Glutamatergic neuron (in vitro differentiated cells): Measurements from ENCODE around the gene CFAP20DC. TPM values are rescaled to one million over a fixed set of nuclear protein-coding genes. Genes with fewer than 3 reads are reported as not detected.
"Not testable (repeated sequence)": the region's sequence is repeated elsewhere in the genome, so short reads cannot be mapped to it uniquely, and the experiment has no call there.

Experiments used
- DNase-seq: peaks from one replicate; pipeline ENCODE4 v3.0.0; 2022
- H3K27ac Mint-ChIP-seq: one replicate; pipeline ENCODE4 v1.8.0; 2020; ENCODE audit warnings: mild to moderate bottlenecking, mixed read lengths, inconsistent platforms; ENCODE audit not compliant: unreplicated experiment
- H3K27me3 Mint-ChIP-seq: one replicate; pipeline ENCODE4 v1.8.0; 2020; ENCODE audit warnings: mild to moderate bottlenecking, moderate library complexity, mixed read lengths, inconsistent platforms; ENCODE audit not compliant: unreplicated experiment
- H3K36me3 Mint-ChIP-seq: one replicate; pipeline ENCODE4 v1.8.0; 2020; ENCODE audit warnings: mild to moderate bottlenecking, mixed read lengths, inconsistent platforms; ENCODE audit not compliant: unreplicated experiment
- H3K4me1 Mint-ChIP-seq: one replicate; pipeline ENCODE4 v1.8.0; 2020; ENCODE audit warnings: mild to moderate bottlenecking, low read depth, mixed read lengths, inconsistent platforms; ENCODE audit not compliant: unreplicated experiment
- H3K4me3 Mint-ChIP-seq: one replicate; pipeline ENCODE4 v1.8.0; 2020; ENCODE audit warnings: mild to moderate bottlenecking, mixed read lengths, inconsistent platforms; ENCODE audit not compliant: unreplicated experiment
- H3K9me3 Mint-ChIP-seq: one replicate; pipeline ENCODE4 v1.8.0; 2020; ENCODE audit warnings: mild to moderate bottlenecking, moderate library complexity, mixed read lengths, inconsistent platforms; ENCODE audit not compliant: unreplicated experiment
- total RNA-seq: library from RNA; stranded (reverse); fragmentation: NEBNext Ultra II Directional; extraction: Animal tissue kit (Norgen Biotek cat#: 25700); gene quantifications from one replicate; pipeline ENCODE4 v1.2.1, GENCODE V29; 2021; ENCODE audit not compliant: unreplicated experiment
- TF ChIP-seq, protein P1 (sequence below): fragments of 200-600 bp; sonication (generic); IDR thresholded peaks from one replicate; pipeline ENCODE4 v1.5.0; 2021; ENCODE audit not compliant: partially characterized antibody, unreplicated experiment

CFAP20DC gene
- total RNA-seq, 1 donor from 2014 or later: 8.4 TPM

DNA sequence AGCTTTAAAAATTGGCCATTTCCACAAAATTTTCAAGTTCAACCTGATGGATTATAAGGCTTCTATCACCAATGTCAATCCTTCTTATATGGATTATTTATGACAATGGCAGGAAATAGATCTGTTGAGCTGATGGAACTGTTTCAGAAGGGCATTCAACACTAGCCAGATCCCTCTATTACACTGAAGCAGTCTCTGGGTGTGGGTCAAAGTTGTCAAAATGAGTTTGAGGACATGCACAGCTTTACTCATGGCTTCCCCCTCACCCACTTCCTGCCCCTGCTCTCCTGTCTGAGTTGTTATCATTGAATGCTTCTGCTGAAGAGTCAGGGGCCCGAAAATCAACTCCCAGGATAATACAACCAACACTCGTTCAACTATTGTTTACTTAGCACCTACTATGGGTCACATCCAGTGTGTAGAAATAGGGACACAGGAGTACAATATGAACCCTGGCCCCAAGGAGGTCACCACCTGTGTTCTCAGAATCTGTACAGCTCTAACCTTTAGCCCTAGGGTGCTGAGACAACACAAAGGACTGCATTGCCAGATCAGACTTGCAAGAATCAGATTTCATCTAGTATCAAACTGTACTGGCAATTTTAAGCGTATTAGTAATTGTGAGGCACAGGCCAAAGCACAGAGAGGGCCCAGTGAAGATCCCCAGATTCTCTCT, 341.6 kb downstream of the CFAP20DC start:
- DNase-seq: no peak
- TF ChIP-seq, protein P1, sequence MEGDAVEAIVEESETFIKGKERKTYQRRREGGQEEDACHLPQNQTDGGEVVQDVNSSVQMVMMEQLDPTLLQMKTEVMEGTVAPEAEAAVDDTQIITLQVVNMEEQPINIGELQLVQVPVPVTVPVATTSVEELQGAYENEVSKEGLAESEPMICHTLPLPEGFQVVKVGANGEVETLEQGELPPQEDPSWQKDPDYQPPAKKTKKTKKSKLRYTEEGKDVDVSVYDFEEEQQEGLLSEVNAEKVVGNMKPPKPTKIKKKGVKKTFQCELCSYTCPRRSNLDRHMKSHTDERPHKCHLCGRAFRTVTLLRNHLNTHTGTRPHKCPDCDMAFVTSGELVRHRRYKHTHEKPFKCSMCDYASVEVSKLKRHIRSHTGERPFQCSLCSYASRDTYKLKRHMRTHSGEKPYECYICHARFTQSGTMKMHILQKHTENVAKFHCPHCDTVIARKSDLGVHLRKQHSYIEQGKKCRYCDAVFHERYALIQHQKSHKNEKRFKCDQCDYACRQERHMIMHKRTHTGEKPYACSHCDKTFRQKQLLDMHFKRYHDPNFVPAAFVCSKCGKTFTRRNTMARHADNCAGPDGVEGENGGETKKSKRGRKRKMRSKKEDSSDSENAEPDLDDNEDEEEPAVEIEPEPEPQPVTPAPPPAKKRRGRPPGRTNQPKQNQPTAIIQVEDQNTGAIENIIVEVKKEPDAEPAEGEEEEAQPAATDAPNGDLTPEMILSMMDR: no peak
- Mint-ChIP-seq H3K9me3 (no peaks in the 10 kb centered on the region), H3K27me3 (no peaks in the 10 kb centered on the region), H3K4me1 (no peaks in the 10 kb centered on the region), H3K27ac (no peak overlapping the region), H3K36me3 (peaks cover 5% of the 10 kb centered on the region), H3K4me3 (no peak overlapping the region)

DNA sequence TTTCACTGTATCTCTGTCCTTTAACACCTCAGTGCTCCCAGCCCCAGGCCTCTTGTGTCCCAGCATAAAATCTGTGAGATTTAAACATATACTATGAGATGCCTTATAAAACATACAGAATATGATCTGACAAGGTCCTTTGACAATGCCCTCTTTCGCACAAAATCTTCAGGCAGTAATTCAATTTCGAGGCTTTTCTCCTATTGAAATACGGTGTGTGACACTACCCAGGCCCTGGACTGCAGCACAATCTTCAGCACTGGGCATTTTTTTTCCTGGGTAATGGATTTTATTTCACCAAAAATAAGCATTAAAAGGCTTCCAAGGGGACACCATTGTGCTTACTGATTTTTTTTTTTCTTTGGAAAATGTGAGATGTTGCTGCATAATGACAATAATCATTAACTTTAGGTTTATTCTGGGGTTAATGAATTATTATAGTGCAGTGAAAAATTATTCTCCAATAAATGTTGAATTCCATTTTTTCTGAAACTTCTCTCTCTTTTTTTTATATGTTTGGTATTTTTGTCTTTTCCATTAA, 342.4 kb downstream of the CFAP20DC start:
- H3K4me3 Mint-ChIP-seq: no peak overlapping the region
- no peak overlapping the region for H3K27ac Mint-ChIP-seq
- no peaks in the 10 kb centered on the region for H3K27me3 Mint-ChIP-seq
- no peak for DNase-seq
- TF ChIP-seq, protein P1: no peak
- no peaks in the 10 kb centered on the region for H3K9me3 Mint-ChIP-seq
- H3K4me1 Mint-ChIP-seq: no peaks in the 10 kb centered on the region
- peaks cover 5% of the 10 kb centered on the region for H3K36me3 Mint-ChIP-seq

DNA sequence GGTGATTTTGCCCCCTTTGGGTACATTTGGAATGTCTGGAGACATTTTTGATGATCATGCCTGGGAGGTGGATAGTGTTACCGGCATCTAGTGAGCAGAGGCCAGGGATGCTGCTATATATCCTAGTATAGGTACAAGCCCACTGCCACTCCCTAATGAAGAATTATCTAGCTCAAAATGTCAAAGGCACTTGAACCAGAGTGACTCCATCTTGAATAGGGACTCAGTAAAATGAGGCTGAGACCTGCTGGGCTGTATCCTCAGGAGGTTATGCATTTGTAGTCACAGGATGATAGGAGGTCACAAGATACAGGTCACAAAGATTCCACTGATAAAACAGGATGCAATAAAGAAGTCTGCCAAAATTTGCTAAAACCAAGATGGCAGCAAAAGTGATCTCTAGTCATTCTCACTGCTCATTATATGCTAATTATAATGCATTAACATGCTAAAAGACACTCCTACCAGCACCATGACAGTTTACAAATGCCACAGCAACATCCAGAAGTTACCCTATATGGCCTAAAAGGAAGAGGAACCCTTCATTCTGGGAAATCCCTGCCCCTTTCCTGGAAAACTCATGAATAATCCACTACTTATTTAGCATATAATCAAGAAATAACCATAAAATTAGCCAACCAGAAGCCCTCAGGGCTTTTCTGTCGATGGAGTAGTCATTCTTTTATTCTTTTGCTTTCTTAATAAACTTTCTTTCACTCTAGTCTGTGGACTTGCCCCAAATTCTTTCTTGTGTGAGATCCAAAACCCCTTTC, 343.2 kb downstream of the CFAP20DC start:
- no peaks in the 10 kb centered on the region for H3K4me1 Mint-ChIP-seq
- TF ChIP-seq, protein P1: no peak
- no peak for DNase-seq
- no peak overlapping the region for H3K27ac Mint-ChIP-seq
- no peaks in the 10 kb centered on the region for H3K27me3 Mint-ChIP-seq
- H3K9me3 Mint-ChIP-seq: no peaks in the 10 kb centered on the region
- H3K4me3 Mint-ChIP-seq: no peak overlapping the region
- H3K36me3 Mint-ChIP-seq: peaks cover 5% of the 10 kb centered on the region

DNA sequence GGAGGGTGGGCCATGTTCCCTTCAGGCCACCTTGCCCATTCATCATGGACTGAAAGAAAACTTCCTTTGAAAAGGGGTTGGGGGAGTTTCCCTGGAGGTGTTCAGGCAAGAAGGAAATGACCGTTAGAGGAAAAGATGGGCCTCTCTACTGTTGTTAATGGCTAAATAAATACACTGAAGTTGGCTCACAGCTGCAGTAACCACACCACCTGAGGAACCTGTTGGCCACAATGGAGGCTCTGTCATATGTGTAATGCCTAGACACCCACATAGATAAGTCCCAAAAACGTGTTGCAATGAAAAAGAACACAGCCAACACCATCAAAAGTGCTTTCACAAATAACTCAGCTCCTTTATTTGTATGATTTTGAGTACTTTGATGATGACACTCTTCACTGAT, 345.1 kb downstream of the CFAP20DC start:
- TF ChIP-seq, protein P1: no peak
- H3K27ac Mint-ChIP-seq: no peak overlapping the region
- H3K36me3 Mint-ChIP-seq: peaks cover 8% of the 10 kb centered on the region
- no peaks in the 10 kb centered on the region for H3K27me3 Mint-ChIP-seq
- H3K4me1 Mint-ChIP-seq: no peaks in the 10 kb centered on the region
- no peak for DNase-seq
- H3K4me3 Mint-ChIP-seq: no peak overlapping the region
- H3K9me3 Mint-ChIP-seq: no peaks in the 10 kb centered on the region

DNA sequence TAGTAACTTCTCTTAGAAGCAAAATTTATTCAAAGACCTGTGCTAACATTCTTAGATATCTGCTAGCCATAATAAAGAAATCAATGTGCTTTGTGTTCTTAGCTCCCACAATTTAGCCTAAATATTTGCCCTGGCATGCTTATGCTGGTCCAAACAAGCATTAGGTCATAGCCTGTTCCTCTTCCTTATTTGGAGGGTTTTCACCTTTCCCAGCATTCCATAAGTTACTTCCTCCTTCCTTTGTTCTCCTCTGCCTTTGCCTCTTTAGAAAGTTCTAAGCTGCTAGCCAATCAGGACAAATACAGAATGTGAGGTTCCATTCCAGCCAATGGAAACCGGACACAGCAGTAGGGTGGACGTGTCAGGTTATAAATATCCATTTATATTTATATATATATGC, 345.5 kb downstream of the CFAP20DC start:
- H3K4me1 Mint-ChIP-seq, H3K4me3 Mint-ChIP-seq, H3K27me3 Mint-ChIP-seq, H3K27ac Mint-ChIP-seq, DNase-seq, H3K9me3 Mint-ChIP-seq, H3K36me3 Mint-ChIP-seq: not testable (repeated sequence)
